Measurements from ENCODE around the gene DGLUCY.
"Not testable (repeated sequence)": the region's sequence is repeated elsewhere in the genome, so short reads cannot be mapped to it uniquely, and the experiment has no call there.

DGLUCY gene

DNA sequence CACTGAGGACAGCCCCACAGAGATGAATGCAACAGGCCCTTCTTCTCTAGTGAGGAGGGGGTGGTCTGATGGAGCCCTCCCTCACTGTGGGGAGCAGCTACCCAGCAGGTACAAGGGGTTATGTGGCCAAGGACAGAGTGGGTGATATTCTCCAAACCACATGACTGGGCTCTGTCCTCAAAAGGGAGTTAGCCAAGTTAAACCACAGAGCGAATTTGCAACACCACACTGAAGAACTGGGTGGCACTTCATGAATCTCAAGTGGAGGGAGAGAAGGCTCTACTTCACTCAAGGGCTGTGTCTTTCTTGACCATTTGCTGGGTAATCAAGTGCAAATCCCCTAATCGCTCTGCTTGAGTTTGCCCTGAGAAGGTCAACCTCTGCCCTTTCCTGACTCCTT is 118.2 kb downstream of the DGLUCY start:
- DNase-seq (ENCODE audit: low read depth in 1 of 2, low spot score in 1 of 2): no peak
- in situ Hi-C loops (cut with HindIII; ENCODE audit: low pct_unique_long_range_greater_than_20kb, low sequenced_read_pairs): no loop called here
- no peak for TF ChIP-seq JUND (IDR thresholded peaks at IDR 0.05; ENCODE audit: low read depth)

DNA sequence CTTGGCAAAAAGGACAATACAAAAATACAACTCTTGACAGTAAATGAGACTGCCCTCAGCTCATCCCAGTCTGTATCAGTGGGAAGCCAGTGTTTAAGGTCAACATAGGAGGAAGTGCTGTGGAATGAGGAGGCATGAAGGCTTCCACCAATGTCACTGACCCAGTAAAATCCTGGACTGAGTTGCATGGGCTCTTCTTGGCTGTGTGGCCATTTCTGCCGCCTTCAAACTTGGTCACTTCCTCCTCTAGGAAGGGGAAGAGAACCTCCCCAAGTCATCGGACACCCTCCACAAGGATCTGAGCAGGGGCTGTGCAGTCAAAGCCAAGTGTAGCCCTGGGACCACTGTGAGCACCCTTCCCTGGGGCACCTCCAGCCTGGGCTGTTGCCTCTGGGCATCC is 118.7 kb downstream of the DGLUCY start:
- DNase-seq (ENCODE audit: low read depth in 1 of 2, low spot score in 1 of 2): no peak
- in situ Hi-C loops (cut with HindIII; ENCODE audit: low pct_unique_long_range_greater_than_20kb, low sequenced_read_pairs): no loop called here
- no peak for TF ChIP-seq JUND (IDR thresholded peaks at IDR 0.05; ENCODE audit: low read depth)

DNA sequence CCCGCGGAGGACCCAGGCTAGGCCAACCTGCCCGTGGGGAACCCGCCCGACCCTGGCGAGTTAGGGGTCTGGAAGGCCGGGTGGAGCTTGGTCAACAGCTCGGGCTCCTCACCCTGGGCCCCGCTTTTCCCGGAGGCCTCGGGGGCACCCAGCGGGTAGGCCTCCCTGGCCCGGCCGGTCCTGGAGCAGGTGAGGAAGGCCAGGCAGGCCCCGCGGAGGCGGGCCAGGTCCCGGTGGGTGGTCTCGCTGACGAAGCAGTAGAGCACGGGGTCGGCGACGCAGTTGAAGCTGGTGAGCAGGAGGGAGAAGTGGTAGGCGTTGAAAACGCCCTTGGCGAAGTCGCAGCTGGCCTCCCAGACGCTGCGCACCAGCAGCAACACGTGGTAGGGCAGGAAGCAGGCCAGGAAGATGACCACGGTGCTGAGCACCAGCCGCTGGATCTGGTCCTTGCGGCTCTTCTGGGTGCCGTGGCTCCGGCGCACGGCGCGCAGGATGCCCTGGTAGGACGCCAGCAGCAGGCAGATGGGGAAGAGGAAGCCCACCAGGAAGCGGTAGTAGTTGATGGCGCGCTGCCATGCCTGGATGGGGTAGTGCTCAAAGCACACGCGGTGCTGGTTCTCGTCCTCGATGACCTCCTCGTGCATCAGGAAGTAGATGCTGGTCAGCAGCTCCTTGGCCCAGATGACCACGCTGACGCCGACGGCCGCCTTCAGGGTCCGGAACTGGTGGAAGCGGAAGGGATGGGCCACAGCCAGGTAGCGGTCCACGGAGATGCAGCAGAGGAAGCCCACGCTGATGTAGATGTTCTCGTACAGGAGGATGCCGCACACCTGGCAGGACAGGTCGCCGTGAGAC is 120.3 kb downstream of the DGLUCY start:
- no peak for DNase-seq (ENCODE audit: low read depth in 1 of 2, low spot score in 1 of 2)
- TF ChIP-seq JUND (IDR thresholded peaks at IDR 0.05; ENCODE audit: low read depth): no peak
- in situ Hi-C loops (cut with HindIII; ENCODE audit: low pct_unique_long_range_greater_than_20kb, low sequenced_read_pairs): no loop called here

DNA sequence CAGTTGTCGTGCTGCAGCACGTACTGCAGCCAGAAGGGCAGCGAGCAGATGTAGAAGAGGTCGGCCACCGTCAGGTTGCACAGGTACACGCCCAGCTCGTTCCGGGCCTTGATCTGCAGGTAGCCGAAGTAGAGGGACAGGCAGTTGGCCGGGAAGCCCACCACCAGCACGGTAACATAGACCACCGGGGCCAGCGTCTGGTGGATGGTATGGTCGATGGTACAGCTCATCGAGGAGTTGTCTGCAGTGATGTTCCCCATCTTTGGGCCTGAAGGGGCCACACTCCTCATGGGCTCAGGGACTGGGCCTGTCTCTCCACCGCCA is 120.9 kb downstream of the DGLUCY start:
- in situ Hi-C loops (cut with HindIII; ENCODE audit: low pct_unique_long_range_greater_than_20kb, low sequenced_read_pairs): no loop called here
- no peak for TF ChIP-seq JUND (IDR thresholded peaks at IDR 0.05; ENCODE audit: low read depth)
- no peak for DNase-seq (ENCODE audit: low read depth in 1 of 2, low spot score in 1 of 2)

DNA sequence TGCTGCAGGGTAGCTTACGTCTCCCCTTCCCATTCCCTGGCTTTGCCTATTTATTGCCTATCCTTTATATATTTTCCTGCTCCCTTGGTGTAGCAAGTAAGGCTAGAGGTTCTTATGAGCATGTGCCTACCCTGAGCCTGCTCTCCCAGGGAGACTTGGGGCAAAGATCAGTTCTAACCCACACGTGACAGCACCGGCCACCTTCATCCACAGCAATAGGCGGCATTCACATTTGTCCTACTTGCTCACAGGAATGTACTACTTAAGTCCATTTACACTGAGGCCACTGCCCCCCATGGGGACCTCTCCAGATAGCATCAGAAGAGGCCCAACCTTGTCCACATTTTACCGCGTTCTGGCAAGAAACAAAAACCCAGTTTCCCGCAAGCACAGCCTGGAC is 122.0 kb downstream of the DGLUCY start:
- in situ Hi-C loops (cut with HindIII; ENCODE audit: low pct_unique_long_range_greater_than_20kb, low sequenced_read_pairs): no loop called here
- no peak for TF ChIP-seq JUND (IDR thresholded peaks at IDR 0.05; ENCODE audit: low read depth)
- no peak for DNase-seq (ENCODE audit: low read depth in 1 of 2, low spot score in 1 of 2)

DNA sequence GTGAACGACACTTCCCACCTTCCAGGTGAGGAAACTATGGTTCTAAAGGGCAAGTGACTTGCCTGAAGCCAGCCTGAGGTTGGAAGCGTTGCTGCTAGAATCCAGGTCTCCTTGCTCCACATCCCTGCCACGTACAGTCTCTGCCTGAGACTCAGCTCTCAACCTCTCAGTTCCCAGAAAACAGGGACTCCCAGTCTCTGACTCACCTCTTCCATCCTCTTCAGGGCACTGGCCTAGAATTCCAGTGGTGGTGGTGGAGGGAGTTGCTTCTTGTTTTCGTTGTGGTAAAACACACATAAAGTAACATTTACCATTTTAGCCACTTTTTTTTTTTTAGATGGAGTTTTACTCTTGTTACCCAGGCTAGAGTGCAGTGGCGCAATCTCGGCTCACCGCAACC is 123.3 kb downstream of the DGLUCY start:
- no peak for DNase-seq (ENCODE audit: low read depth in 1 of 2, low spot score in 1 of 2)
- in situ Hi-C loops (cut with HindIII; ENCODE audit: low pct_unique_long_range_greater_than_20kb, low sequenced_read_pairs): no loop called here
- no peak for TF ChIP-seq JUND (IDR thresholded peaks at IDR 0.05; ENCODE audit: low read depth)

DNA sequence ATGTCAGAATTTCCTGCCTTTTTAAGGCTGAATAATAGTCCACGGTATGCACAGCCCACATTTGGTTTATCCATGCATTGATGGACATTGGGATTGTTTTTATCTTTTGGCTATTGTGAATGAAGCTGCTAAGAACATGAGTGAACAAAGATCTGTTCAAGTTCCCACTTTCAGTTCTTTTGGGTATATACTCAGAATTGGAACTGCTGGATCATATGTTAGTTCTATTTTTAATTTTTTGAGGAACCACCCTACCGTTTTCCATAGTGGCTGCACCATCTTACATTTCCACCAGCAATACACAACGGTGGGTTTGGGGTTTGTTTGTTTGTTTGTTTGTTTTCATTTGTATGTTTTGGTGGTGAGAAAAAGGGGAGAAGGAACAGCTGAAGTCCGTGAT is 124.2 kb downstream of the DGLUCY start:
- in situ Hi-C loops (cut with HindIII; ENCODE audit: low pct_unique_long_range_greater_than_20kb, low sequenced_read_pairs): no loop called here
- no peak for TF ChIP-seq JUND (IDR thresholded peaks at IDR 0.05; ENCODE audit: low read depth)
- no peak for DNase-seq (ENCODE audit: low read depth in 1 of 2, low spot score in 1 of 2)

DNA sequence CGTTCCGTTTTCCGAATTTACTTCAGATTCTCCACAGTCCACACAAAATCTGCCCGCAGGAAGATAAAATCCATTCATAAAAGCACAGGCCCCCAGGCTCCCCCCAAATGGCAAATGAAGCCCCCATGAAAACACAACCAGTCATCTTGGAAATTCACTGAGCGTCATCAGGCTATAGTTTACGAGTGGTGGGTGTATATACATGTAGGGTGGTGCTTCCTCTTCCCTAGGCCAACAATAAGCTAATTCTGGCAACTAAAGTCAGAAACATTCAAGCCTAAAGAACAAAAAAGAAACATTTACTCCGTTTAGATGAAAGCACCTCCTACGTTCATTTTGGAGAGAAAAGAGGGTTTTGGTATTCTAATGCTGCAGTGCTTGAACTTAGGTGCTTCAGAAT is 124.8 kb downstream of the DGLUCY start:
- in situ Hi-C loops (cut with HindIII; ENCODE audit: low pct_unique_long_range_greater_than_20kb, low sequenced_read_pairs): no loop called here
- no peak for TF ChIP-seq JUND (IDR thresholded peaks at IDR 0.05; ENCODE audit: low read depth)
- DNase-seq (ENCODE audit: low read depth in 1 of 2, low spot score in 1 of 2): no peak

DNA sequence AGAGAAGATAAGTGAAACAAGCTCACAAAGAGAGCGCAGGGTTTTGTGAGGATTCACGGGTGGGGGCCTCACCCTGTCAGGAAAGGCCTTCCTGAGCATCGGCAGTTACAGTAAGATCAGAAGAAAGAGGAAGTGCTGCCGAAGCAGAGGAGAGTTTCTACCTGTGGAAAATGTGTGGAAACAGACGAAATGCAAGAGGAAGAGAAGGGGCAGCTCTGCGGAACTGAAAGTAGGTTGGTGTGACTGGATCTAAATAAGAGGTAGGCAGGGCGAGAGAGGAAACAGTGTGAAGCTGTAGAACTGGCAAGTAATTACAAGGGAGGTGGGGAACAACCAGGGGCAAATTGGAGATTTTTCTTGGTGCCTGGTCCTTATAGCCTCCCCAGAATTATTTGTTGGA is 128.0 kb downstream of the DGLUCY start:
- DNase-seq (ENCODE audit: low read depth in 1 of 2, low spot score in 1 of 2): no peak
- in situ Hi-C loops (cut with HindIII; ENCODE audit: low pct_unique_long_range_greater_than_20kb, low sequenced_read_pairs): no loop called here
- TF ChIP-seq JUND (IDR thresholded peaks at IDR 0.05; ENCODE audit: low read depth): no peak

DNA sequence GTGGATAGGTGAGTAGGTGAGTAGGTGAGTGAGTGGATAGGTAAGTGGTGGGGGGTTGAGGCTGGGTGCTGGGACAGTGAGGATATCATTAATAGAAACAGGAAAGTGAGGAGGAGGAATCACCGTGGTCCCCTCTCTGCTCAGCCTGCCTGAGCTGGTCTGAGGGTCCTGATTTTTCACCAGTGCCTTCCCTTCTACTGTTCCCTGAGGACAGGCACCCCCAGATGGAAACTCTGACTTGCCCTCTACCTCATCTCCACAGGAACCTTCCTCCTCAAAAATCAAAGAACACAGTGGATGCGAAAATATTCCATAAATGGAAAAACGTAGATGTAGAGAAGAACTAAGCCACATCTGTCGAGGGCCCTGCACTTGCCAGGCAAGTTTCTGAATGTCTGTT is 128.8 kb downstream of the DGLUCY start:
- DNase-seq (ENCODE audit: low read depth in 1 of 2, low spot score in 1 of 2): no peak
- no peak for TF ChIP-seq JUND (IDR thresholded peaks at IDR 0.05; ENCODE audit: low read depth)
- in situ Hi-C loops (cut with HindIII; ENCODE audit: low pct_unique_long_range_greater_than_20kb, low sequenced_read_pairs): no loop called here

DNA sequence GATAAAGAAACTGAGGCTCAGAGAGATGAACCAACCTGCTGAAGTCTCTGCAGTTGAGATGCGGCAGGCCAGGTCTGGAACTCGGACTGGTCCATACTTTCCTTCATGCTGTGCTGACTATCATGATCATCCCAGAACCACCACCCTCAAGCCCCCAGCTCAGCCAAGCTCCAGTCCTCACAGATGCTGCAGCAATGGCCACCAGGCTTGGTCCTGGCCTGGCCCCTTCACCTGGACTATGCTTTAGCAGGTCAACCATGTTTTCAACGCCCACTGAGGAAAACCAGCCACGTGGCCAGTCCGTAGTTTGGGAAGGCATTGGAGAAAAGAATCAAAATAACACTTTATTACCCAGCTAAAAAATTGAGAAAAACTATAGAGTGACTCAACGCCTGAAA is 129.2 kb downstream of the DGLUCY start:
- no peak for TF ChIP-seq JUND (IDR thresholded peaks at IDR 0.05; ENCODE audit: low read depth)
- DNase-seq (ENCODE audit: low read depth in 1 of 2, low spot score in 1 of 2): no peak
- in situ Hi-C loops (cut with HindIII; ENCODE audit: low pct_unique_long_range_greater_than_20kb, low sequenced_read_pairs): no loop called here

DNA sequence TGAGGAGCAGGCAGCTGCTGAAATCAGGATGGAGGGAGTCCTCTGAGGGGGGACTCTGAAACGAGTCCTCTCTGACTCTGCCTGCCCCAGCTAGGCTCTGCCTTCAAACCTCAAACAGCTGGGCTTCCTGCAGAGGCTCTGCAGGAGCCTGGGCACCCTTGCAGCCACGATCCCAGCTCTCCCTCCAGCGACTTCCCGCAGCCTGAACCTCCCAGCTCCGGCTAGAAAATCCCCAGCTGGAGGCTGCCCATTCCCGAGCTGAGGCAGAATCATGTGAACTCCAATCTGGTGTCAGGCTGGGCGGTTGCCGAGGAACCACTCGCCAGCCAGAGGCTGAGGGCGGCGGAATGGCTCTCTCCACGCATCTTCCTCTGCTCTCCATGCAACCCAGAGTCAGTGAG is 130.6 kb downstream of the DGLUCY start, which contains the start of gene GPR68:
GPR68 (minus strand) TSS at position 204 of the 401 bp plus-strand sequence. CDS start 9,654 bp downstream, outside the sequence.
- in situ Hi-C loops (cut with HindIII; ENCODE audit: low pct_unique_long_range_greater_than_20kb, low sequenced_read_pairs): no loop called here
- TF ChIP-seq JUND (IDR thresholded peaks at IDR 0.05; ENCODE audit: low read depth): no peak

DNA sequence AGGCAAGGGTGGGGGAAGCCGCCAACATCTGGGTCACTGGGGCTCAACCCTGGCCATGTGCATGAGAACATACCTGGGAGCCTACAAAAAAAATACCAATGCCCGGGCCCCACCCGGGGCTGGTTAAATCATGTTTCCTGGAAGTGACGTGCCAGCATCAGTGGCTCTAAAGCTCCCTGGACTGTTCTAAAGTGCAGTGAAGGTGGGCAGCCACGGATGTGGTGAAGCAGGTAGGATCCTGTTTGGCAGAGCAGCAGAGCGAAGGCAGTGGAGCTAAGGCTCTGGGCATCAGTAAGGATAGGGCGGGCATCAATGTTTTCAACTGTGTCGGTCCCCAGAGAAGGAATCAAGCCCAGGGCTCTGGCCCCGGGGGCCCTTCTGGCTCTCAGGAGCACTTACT is 131.2 kb downstream of the DGLUCY start:
- in situ Hi-C loops (cut with HindIII; ENCODE audit: low pct_unique_long_range_greater_than_20kb, low sequenced_read_pairs): no loop called here
- DNase-seq (ENCODE audit: low read depth in 1 of 2, low spot score in 1 of 2): no peak
- TF ChIP-seq JUND (IDR thresholded peaks at IDR 0.05; ENCODE audit: low read depth): no peak

More for the DNA sequence above, 130.6 kb downstream of the DGLUCY start, which contains the start of gene GPR68:
- no peak for DNase-seq (ENCODE audit: low read depth in 1 of 2, low spot score in 1 of 2)

DNA sequence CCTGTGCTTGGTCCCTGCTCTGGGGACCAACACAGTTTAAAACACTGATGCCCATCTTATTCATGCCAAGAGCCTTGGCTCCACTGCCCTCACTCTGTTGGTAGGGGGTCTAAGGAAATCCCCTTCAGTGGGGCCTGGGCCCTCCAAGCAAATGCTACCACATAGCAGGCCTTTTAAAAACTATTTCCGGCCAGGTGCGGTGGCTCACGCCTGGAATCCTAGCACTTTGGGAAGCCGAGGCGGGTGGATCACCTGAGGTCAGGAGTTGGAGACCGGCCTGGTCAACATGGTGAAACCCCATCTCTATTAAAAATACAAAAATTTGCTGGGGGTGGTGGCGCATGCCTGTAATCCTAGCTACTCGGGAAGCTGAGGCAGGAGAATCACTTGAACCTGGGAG is 131.7 kb downstream of the DGLUCY start:
- DNase-seq (ENCODE audit: low read depth in 1 of 2, low spot score in 1 of 2); in situ Hi-C loops (cut with HindIII; ENCODE audit: low pct_unique_long_range_greater_than_20kb, low sequenced_read_pairs): not testable (repeated sequence)
